Activated naive CD8-positive, alpha-beta T cell treated with anti-CD3 and anti-CD28 coated beads, Interleukin-2, amount 50 U/mL, for 24 hours (primary cell): ENCODE measurements around the gene GARIN6.
"Not testable (repeated sequence)": the region's sequence is repeated elsewhere in the genome, so short reads cannot be mapped to it uniquely, and the experiment has no call there.

Experiments used
- ATAC-seq: fragments of 150-1000 bp; cut with Tn5 transposase; one replicate; pipeline ENCODE4 v1.10.0; 2021
- DNase-seq: peaks from one replicate; pipeline ENCODE4 v3.0.0; 2021
- H3K27ac Mint-ChIP-seq: one replicate; pipeline ENCODE4 v1.8.0; 2021; ENCODE audit warnings: mild to moderate bottlenecking, mixed read lengths
- H3K27me3 Mint-ChIP-seq: one replicate; pipeline ENCODE4 v1.8.0; 2021; ENCODE audit warnings: mixed read lengths
- H3K36me3 Mint-ChIP-seq: one replicate; pipeline ENCODE4 v1.8.0; 2021; ENCODE audit warnings: low read depth, mixed read lengths
- H3K4me1 Mint-ChIP-seq: one replicate; pipeline ENCODE4 v1.8.0; 2021; ENCODE audit warnings: mixed read lengths
- H3K4me3 Mint-ChIP-seq: one replicate; pipeline ENCODE4 v1.8.0; 2021; ENCODE audit warnings: mild to moderate bottlenecking, moderate library complexity, mixed read lengths
- H3K9me3 Mint-ChIP-seq: one replicate; pipeline ENCODE4 v1.8.0; 2021; ENCODE audit warnings: mixed read lengths

Gene GARIN6

DNA sequence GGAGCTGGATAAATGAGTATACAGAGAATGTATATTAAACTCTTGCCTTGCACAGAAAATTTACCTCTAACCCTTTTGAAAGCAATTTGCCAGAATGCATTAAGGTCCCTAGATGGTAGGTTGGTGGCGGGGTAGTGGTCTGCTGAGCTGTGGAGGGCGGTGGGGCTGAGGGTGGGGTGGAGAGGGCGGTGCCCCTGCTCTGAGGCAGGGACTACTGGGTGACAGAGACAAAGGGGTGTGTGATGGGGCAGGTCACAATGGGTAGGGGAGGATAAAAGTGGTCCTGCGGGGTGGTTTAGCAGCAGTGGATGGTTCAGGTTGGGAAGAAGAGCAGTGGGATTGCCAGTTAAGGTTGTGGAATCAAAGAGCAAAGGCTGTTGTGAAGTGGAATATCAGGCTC, at the start of gene GARIN6:
TSS of gene GARIN6 (plus strand) at position 301 of the 400 bp plus-strand sequence. CDS start 422 bp downstream, outside the sequence.
- Mint-ChIP-seq H3K4me1 (no peaks in the 10 kb centered on the region), H3K9me3 (no peaks in the 10 kb centered on the region), H3K4me3 (no peak within 1 kb of the TSS), H3K27me3 (no peaks in the 10 kb centered on the region), H3K27ac (no peak within 1 kb of the TSS), H3K36me3 (no peaks in the 10 kb centered on the region)
- DNase-seq (no peak), ATAC-seq (no peak)

DNA sequence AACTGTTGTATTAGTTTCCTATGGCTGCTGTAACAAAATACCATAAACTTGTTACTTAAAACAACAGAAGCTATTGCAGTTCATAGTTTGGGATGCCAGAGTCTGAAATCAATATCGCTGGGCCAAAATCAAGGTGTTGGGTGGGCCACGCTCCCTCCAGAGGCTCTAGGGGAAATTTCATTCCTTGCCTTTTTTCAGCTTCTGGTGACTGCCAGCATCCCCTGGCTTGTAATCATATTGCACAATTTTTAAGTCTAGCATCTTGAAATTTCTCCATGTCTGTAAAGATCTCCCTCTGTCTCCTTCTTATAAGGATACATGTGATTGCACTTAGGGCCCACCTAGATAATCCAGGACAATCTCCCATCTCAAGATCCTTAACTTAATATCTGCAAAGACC, 48.8 kb upstream of the GARIN6 start:
- DNase-seq (no peak), ATAC-seq (no peak)
- Mint-ChIP-seq H3K4me1 (no peaks in the 10 kb centered on the region), H3K36me3 (no peaks in the 10 kb centered on the region), H3K9me3 (peaks cover 3% of the 10 kb centered on the region), H3K27ac (no peak overlapping the region), H3K27me3 (no peaks in the 10 kb centered on the region), H3K4me3 (no peak overlapping the region)

DNA sequence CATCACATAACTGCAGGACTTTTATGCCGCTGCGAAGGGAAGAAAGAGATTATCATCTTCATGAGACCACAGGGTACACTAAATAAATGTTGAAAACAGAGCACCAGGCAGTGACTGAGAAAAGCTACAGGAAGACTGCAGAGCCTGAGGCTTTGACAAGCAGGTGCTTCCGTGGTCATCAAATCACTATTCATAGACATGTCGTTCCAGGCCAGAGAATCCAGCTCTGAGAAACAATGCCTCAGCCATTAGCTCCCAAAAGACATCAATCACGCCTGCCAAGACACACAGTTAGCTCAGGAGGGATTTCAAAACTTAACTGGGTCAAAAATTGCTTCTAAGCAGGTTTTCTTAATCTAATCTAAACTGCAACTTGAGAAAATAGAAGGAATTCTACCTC, 47.2 kb upstream of the GARIN6 start:
- H3K27ac Mint-ChIP-seq = no peak overlapping the region
- H3K27me3 Mint-ChIP-seq = no peaks in the 10 kb centered on the region
- no peak overlapping the region for H3K4me3 Mint-ChIP-seq

DNA sequence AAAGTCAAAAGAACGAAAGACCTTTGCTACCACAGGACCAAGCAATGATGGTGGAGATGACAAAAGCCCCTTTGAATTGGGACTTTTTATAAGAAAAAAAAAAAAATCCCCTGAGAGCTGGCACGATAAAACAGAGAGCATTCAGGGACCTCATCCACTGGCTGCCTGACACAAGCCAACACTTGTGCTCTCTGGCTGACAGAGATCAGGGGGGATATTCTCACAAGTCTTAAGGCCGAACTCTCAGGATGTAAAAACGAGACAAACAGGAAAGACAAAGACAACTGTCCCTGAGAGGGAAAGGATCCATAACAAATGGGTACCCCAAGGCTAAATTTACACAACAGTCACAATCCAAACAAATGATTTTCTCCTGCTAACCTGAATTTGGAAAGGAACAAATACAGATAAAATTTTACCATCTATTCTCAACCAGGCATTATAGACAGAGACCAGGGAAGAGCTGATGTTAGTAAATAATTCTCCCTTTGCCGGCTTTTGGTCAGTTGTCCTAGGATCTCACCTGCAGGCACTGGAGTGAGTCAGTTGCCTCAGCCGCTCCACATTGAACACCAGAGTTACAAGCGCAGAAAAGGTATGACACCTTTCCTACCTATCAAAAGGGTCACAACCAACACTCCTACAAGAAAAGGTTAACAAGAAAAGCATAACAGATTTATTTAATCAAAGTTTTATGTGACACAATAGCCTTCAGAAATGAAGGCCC, 37.9 kb upstream of the GARIN6 start:
- H3K9me3 Mint-ChIP-seq = peaks cover 6% of the 10 kb centered on the region
- no peaks in the 10 kb centered on the region for H3K27me3 Mint-ChIP-seq
- H3K36me3 Mint-ChIP-seq = no peaks in the 10 kb centered on the region
- no peak for ATAC-seq
- no peak for DNase-seq
- H3K4me1 Mint-ChIP-seq = no peaks in the 10 kb centered on the region
- H3K27ac Mint-ChIP-seq = no peak overlapping the region
- H3K4me3 Mint-ChIP-seq = no peak overlapping the region

More for the DNA sequence above, 47.2 kb upstream of the GARIN6 start:
- Mint-ChIP-seq H3K36me3 (no peaks in the 10 kb centered on the region), H3K4me1 (no peaks in the 10 kb centered on the region), H3K9me3 (peaks cover 3% of the 10 kb centered on the region)
- DNase-seq = no peak
- no peak for ATAC-seq

DNA sequence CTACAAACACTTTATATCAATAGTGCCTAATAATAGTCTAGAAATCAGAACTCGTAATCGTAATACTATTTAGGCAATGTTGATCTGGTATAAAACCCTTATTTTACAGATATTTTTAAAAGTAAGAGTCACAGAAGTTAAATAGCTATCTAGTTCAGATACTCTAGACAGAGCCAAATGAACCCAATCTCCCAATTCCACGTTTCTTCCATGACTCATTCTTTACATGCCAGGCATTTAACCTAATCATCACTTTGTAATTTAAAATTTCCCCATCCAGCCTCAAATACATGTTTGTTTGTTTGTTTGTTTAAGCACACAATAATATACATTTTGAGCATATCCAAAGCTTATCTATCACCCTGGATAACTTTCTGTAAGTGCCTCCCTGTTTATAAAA, 36.4 kb upstream of the GARIN6 start:
- no peaks in the 10 kb centered on the region for H3K36me3 Mint-ChIP-seq
- H3K27ac Mint-ChIP-seq = no peak overlapping the region
- no peak for DNase-seq
- no peaks in the 10 kb centered on the region for H3K27me3 Mint-ChIP-seq
- no peak overlapping the region for H3K4me3 Mint-ChIP-seq
- H3K4me1 Mint-ChIP-seq = no peaks in the 10 kb centered on the region
- ATAC-seq = no peak
- H3K9me3 Mint-ChIP-seq = peaks cover 6% of the 10 kb centered on the region

DNA sequence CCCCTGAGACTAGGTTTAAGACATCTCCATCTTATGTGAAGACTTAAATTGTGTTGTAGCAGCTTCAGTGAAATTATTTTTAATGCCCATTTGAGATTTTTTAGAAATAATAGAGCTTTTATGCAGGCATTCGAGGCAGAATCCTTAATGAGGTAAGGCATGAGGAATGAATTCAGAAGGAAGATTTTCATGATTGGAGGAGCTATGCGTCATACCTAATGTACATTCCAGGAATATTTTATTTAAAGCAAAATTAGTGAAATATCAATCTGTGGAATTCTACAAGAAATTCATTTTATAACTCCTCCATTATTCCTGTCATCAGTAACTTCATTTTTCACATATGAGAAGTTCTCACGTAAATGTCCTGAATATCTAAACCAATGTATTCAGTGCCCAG, 36.0 kb upstream of the GARIN6 start:
- no peaks in the 10 kb centered on the region for H3K27me3 Mint-ChIP-seq

DNA sequence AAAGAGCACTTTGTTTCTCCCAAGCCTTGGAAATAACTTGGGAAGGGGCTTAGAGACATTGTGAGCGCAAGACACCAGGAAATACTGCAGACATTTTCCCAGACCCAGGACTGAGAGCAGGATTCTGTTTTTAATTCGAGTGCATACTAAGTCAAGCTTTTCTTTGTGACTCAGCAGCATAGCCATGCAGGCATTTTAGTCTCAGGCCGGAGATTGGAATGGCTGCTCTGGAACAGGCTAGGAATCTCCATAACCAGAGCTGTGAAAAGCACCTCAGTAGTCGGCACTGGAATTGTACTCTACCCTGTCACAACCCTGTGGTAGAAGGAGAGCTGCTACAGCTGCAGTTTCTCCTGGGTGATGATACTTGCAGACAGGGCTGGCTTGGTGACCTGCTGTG, 28.9 kb upstream of the GARIN6 start:
- H3K4me3 Mint-ChIP-seq = no peak overlapping the region
- no peaks in the 10 kb centered on the region for H3K36me3 Mint-ChIP-seq
- H3K4me1 Mint-ChIP-seq = no peaks in the 10 kb centered on the region
- H3K9me3 Mint-ChIP-seq = peaks cover 15% of the 10 kb centered on the region
- DNase-seq (no peak), ATAC-seq (no peak)
- H3K27me3 Mint-ChIP-seq = no peaks in the 10 kb centered on the region
- H3K27ac Mint-ChIP-seq = no peak overlapping the region

More for the DNA sequence above, 36.0 kb upstream of the GARIN6 start:
- ATAC-seq = no peak
- H3K4me3 Mint-ChIP-seq = no peak overlapping the region
- no peaks in the 10 kb centered on the region for H3K36me3 Mint-ChIP-seq
- no peak for DNase-seq
- no peak overlapping the region for H3K27ac Mint-ChIP-seq
- no peaks in the 10 kb centered on the region for H3K4me1 Mint-ChIP-seq
- peaks cover 6% of the 10 kb centered on the region for H3K9me3 Mint-ChIP-seq

DNA sequence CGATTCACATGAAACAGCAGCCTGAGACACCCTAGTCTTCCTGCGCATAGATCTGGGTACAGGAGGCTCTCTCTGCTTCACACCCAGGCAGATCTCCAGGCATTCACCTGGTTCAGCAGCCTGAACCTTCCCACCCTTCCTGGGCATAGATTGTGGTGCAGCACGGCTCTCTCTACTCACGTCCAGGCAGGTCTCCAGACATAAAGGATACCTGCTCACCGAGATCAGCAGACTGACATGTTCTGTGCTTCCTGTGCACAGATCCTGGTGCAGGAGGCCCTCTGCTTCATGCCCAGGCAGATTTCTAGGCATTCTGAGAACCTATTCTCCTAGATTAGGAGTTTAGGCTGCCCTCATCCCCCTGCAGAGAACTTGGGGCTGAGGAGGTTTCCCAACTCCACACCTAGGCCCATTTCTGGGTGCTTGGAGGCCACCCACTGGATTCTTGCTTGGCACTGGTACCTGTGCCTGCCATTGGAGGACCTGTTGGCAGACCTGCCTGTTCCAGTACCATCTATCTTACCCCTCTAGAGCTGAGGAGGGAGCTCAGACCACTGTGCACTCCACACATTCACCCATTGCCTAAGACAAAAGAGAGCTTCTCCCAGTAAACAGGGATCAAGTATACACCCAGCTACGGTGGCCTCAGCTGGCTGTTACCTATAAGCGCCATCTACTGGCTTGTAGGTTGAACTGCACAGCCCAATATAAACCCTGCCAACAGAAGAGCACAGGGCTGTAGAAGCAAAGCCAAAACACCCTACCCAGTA, 28.0 kb upstream of the GARIN6 start:
- peak; percentile 1 for DNase-seq
- no peaks in the 10 kb centered on the region for H3K4me1 Mint-ChIP-seq
- H3K27me3 Mint-ChIP-seq = no peaks in the 10 kb centered on the region
- peak; percentile 33 for ATAC-seq
- H3K36me3 Mint-ChIP-seq = no peaks in the 10 kb centered on the region
- no peak overlapping the region for H3K4me3 Mint-ChIP-seq
- H3K27ac Mint-ChIP-seq = no peak overlapping the region
- H3K9me3 Mint-ChIP-seq = peaks cover 15% of the 10 kb centered on the region

DNA sequence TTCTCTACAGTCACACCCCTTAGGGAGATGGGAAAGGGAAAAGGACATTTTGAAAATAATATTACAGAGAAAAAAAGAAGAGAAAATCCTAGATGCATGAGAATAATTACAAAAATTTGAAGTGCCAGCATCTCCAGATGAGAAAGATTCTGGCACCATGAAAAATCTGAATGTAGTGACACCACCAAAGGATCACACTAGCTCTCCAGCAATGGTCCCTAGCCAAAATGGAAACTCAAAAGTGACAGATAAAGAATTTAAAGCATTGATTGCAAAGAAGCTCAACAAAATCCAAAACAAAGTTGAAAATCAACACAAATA, 27.4 kb upstream of the GARIN6 start:
- ATAC-seq = no peak
- Mint-ChIP-seq H3K27ac (no peak overlapping the region), H3K9me3 (peaks cover 15% of the 10 kb centered on the region), H3K4me1 (no peaks in the 10 kb centered on the region), H3K27me3 (no peaks in the 10 kb centered on the region), H3K36me3 (no peaks in the 10 kb centered on the region), H3K4me3 (no peak overlapping the region)
- DNase-seq = no peak

DNA sequence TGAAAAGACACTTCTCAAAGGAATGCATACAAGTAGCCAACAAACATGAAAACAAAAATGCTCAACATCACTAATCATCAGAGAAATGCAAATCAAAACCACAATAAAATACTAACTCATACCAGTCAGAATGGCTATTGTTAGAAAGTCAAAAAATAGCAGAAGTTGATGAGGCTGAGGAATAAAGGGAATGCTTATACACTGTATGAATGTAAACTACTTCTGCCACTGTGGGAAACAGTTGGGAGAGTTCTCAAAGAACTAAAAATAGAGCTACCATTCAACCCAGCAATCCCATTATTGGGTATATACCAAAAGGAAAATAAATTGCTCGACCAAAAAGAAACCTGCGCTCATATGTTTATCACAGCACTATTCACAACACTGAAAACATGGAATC, 23.0 kb upstream of the GARIN6 start:
- H3K9me3 Mint-ChIP-seq = peaks cover 15% of the 10 kb centered on the region
- not testable (repeated sequence) for H3K36me3 Mint-ChIP-seq, H3K27ac Mint-ChIP-seq, H3K4me3 Mint-ChIP-seq, ATAC-seq, DNase-seq, H3K27me3 Mint-ChIP-seq, H3K4me1 Mint-ChIP-seq

DNA sequence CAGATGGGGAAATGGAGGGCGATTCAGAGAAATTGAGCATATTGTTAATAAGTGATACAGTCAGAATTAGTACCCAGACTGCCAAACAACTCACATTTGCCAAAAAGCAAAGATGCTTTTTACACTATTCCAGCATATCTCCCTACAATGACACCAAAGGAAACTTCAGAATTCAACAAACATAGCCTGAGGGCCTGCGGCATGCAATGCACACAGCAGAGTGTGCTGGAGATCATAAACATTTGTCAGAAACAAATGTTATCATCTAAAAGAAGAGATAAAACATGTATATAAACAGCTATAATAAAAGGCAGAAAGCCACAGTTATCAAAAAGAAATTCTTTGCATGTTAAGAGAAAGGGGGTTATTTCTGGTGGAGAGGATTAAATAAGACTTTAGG, 20.1 kb upstream of the GARIN6 start:
- Mint-ChIP-seq H3K4me3 (no peak overlapping the region), H3K27ac (no peak overlapping the region), H3K4me1 (no peaks in the 10 kb centered on the region), H3K9me3 (no peaks in the 10 kb centered on the region), H3K27me3 (no peaks in the 10 kb centered on the region), H3K36me3 (no peaks in the 10 kb centered on the region)
- DNase-seq (no peak), ATAC-seq (no peak)

DNA sequence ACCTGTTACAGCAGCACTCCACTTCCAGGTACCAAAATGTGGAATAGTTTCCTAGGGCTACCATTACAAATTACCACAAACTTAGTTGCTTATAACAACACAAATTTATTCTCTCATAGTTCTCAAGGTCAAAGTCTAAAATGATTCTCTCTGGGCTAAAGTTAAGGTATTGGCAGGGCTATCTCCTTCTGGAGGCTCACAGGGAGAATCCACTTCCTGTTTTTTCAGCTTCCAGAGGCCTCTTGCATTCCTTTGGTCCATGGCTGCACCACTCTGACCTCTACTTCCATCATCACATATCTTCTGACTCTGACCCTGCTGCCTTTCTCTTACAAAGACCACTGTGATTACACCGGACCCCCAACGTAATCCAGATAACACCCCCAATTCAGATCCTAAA, 2.9 kb upstream of the GARIN6 start:
- Mint-ChIP-seq H3K9me3 (no peaks in the 10 kb centered on the region), H3K4me3 (no peak overlapping the region), H3K4me1 (no peaks in the 10 kb centered on the region), H3K27me3 (no peaks in the 10 kb centered on the region), H3K27ac (no peak overlapping the region), H3K36me3 (no peaks in the 10 kb centered on the region)
- DNase-seq = no peak
- no peak for ATAC-seq

DNA sequence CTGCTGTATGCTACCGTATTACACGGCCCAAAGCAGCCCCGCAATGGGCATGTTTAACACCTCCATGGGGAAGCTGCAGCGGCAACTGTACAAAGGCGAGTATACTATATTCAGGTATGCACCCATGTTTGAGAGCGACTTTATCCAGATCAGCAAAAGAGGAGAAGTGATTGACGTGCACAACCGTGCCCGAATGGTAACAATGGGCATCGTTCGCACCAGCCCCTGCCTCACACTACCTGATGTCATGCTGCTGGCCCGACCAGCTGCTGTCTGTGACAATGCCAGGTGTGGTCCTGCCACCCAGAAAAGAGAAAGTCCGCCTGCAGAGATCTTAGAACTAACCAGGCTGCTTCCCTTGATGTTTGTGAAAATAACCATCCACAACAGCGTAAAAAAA, 630 bp downstream of the GARIN6 start:
- ATAC-seq = no peak
- H3K9me3 Mint-ChIP-seq = no peaks in the 10 kb centered on the region
- H3K27me3 Mint-ChIP-seq = no peaks in the 10 kb centered on the region
- no peaks in the 10 kb centered on the region for H3K36me3 Mint-ChIP-seq
- no peak for DNase-seq
- no peak overlapping the region for H3K4me3 Mint-ChIP-seq
- H3K27ac Mint-ChIP-seq = no peak overlapping the region
- H3K4me1 Mint-ChIP-seq = no peaks in the 10 kb centered on the region

DNA sequence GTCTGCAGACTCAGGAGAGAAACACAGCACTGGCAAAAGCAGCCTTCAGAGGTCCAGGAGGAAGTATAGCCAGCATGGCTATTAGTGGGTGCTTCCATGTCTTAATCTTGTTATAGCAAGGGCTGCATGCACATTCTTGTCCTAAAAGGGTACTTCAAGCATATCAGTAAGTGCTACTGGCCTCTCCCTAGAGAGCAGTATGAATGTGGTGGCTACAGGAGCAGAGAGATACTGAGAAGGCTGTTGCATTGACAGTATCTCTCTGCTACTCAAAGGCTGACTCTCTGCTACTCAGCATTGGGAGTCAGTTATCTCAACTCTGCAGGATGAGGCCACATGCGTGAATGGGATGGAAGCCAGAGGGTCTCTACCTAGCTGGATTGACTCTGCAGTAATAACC, 2.0 kb downstream of the GARIN6 start:
- Mint-ChIP-seq H3K9me3 (no peaks in the 10 kb centered on the region), H3K36me3 (no peaks in the 10 kb centered on the region), H3K27ac (no peak overlapping the region), H3K4me3 (no peak overlapping the region), H3K27me3 (no peaks in the 10 kb centered on the region), H3K4me1 (no peaks in the 10 kb centered on the region)
- ATAC-seq (no peak), DNase-seq (no peak)

DNA sequence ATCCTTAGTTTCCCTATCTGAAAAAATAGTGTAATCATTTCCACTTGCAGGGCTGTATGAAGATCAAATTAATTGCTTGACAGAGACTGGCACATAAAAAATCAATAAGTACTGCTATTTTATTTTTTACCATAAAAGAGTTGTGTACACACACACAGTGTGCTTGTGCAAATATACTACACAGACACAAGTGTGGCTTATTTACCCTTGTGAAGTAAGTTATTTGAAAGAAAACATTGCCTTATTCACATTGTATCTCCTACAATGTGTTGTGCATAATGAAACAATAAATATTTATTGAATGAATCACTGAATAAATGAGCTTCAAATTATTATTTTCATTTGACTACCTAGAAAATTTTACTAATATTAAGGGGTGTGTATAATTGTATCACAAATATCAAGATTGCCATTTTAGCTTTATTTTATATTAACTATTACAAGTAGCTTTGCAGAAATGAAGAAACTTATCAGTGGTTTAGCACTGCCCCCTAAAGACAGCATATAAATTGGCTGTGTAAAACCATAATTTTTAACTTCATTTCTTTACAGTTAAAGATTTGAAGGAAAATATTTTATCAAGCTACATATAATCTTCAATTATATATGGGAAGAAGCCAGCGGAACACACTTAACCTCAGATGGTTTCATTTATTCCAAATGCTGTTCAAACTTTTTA, 11.3 kb downstream of the GARIN6 start:
- Mint-ChIP-seq H3K27ac (no peak overlapping the region), H3K4me3 (no peak overlapping the region), H3K27me3 (no peaks in the 10 kb centered on the region), H3K9me3 (no peaks in the 10 kb centered on the region), H3K36me3 (no peaks in the 10 kb centered on the region), H3K4me1 (no peaks in the 10 kb centered on the region)
- DNase-seq (no peak), ATAC-seq (no peak)
